ENCODE data around the gene SELL.
"Not testable (repeated sequence)": the region's sequence is repeated elsewhere in the genome, so short reads cannot be mapped to it uniquely, and the experiment has no call there.

DNA sequence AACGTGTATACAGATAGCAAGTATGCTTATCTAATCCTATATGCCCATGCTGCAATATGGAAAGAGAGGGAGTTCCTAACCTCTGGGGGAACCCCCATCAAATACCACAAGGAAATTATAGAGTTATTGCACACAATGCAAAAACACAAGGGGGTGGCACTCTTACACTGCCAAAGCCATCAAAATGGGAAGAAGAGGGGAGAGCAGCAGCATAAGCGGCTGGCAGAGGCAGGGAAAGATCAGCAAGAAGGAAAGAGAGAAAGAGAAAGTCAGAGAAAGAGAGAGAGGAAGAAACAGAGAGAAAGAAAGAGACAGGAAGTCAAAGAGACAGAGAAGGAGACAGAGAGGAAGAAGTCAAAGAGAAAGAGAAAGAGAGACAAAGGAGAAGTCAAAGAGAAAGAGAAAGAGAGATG is 44.2 kb downstream of the SELL start:
- TF ChIP-seq POLR2AphosphoS5 (IDR thresholded peaks at IDR 0.05; ENCODE audit: low read depth), result not testable (repeated sequence)
- TF ChIP-seq, protein P1, sequence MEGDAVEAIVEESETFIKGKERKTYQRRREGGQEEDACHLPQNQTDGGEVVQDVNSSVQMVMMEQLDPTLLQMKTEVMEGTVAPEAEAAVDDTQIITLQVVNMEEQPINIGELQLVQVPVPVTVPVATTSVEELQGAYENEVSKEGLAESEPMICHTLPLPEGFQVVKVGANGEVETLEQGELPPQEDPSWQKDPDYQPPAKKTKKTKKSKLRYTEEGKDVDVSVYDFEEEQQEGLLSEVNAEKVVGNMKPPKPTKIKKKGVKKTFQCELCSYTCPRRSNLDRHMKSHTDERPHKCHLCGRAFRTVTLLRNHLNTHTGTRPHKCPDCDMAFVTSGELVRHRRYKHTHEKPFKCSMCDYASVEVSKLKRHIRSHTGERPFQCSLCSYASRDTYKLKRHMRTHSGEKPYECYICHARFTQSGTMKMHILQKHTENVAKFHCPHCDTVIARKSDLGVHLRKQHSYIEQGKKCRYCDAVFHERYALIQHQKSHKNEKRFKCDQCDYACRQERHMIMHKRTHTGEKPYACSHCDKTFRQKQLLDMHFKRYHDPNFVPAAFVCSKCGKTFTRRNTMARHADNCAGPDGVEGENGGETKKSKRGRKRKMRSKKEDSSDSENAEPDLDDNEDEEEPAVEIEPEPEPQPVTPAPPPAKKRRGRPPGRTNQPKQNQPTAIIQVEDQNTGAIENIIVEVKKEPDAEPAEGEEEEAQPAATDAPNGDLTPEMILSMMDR (IDR thresholded peaks at IDR 0.05; ENCODE audit: insufficient read depth, low read length), result not testable (repeated sequence)
